Measurements from ENCODE around the gene GUCY1B1. TPM values are rescaled to one million over a fixed set of nuclear protein-coding genes. Genes with fewer than 3 reads are reported as not detected.

Gene GUCY1B1
- polyA plus RNA-seq, 1 of the 3 experiments (the other 2 are of a cell fraction): 0.38 TPM

- WGBS (ENCODE audit: low lambda C conversion rate): 46% methylated on average over 1 of the region's 1 CpG
- Histone ChIP-seq H3K4me1 (ENCODE audit: control insufficient read depth in 1 of 2, insufficient read depth in 2 of 2, low read depth in 1 of 2, low read length in 1 of 2) (no peaks in the 10 kb centered on the region; a peak in 1 of 4 replicates), H3K27me3 (ENCODE audit: insufficient read depth) (no peaks in the 10 kb centered on the region), H3K4me2 (no peak overlapping the region), H3K79me2 (ENCODE audit: insufficient read depth) (no peaks in the 10 kb centered on the region), H3K4me3 (ENCODE audit: low read depth in 2 of 2, low read length in 1 of 2) (no peak overlapping the region), H3K9me3 (no peaks in the 10 kb centered on the region), H3K27ac (ENCODE audit: low read depth in 2 of 2, low read length in 1 of 2) (no peak overlapping the region), H3K36me3 (replicated peaks in 1 of 2; ENCODE audit: control insufficient read depth in 1 of 2, insufficient read depth in 2 of 2, low read length in 1 of 2) (no peaks in the 10 kb centered on the region), H4K20me1 (ENCODE audit: insufficient read depth) (no peaks in the 10 kb centered on the region), H3K9ac (no peak overlapping the region), H2AFZ (ENCODE audit: low read depth) (no peak overlapping the region), H3F3A (replicated peaks; ENCODE audit: insufficient read depth) (no peaks in the 10 kb centered on the region), H3K9me2 (no peaks in the 10 kb centered on the region)
- DNase-seq: no peak
- ChIA-PET CTCF (interaction anchor here (1.1 kb wide), 1 partner anchor 288 kb away, joined by 3 read pairs; no protein-coding TSS in a partner anchor), POLR2A (no interaction called here)
- TF ChIP-seq NFIC (IDR thresholded peaks at IDR 0.05; ENCODE audit: borderline replicate concordance) (no peak), SIN3A (IDR thresholded peaks at IDR 0.05; ENCODE audit: borderline replicate concordance, low read depth, low read length) (no peak), USF2 (IDR thresholded peaks at IDR 0.05; ENCODE audit: borderline replicate concordance, low read depth, low read length) (no peak), MXI1 (IDR thresholded peaks at IDR 0.05; ENCODE audit: low read depth, low read length) (no peak), USF1 (IDR thresholded peaks at IDR 0.05; ENCODE audit: borderline replicate concordance, low read depth) (no peak), JUND (IDR thresholded peaks at IDR 0.05) (no peak), GATA2 (CRISPR knock-in tag; IDR thresholded peaks at IDR 0.05) (no peak), MAX (IDR thresholded peaks at IDR 0.05; ENCODE audit: low read depth) (no peak), GABPA (IDR thresholded peaks at IDR 0.05; ENCODE audit: low read depth) (no peak), RCOR1 (IDR thresholded peaks at IDR 0.05; ENCODE audit: low read length) (no peak), RFX5 (IDR thresholded peaks at IDR 0.05; ENCODE audit: low read length) (no peak), FOXM1 (IDR thresholded peaks at IDR 0.05; ENCODE audit: low read depth) (no peak), CHD2 (IDR thresholded peaks at IDR 0.05; ENCODE audit: low read length, partially characterized antibody) (no peak), TCF12 (IDR thresholded peaks at IDR 0.05) (no peak), FOSL2 (IDR thresholded peaks at IDR 0.05; ENCODE audit: borderline replicate concordance, low read depth) (no peak), EP300 (IDR thresholded peaks at IDR 0.05; ENCODE audit: borderline replicate concordance in 1 of 2, low read depth in 1 of 2, low read length in 1 of 2) (no peak)
- TF ChIP-seq, protein P1, sequence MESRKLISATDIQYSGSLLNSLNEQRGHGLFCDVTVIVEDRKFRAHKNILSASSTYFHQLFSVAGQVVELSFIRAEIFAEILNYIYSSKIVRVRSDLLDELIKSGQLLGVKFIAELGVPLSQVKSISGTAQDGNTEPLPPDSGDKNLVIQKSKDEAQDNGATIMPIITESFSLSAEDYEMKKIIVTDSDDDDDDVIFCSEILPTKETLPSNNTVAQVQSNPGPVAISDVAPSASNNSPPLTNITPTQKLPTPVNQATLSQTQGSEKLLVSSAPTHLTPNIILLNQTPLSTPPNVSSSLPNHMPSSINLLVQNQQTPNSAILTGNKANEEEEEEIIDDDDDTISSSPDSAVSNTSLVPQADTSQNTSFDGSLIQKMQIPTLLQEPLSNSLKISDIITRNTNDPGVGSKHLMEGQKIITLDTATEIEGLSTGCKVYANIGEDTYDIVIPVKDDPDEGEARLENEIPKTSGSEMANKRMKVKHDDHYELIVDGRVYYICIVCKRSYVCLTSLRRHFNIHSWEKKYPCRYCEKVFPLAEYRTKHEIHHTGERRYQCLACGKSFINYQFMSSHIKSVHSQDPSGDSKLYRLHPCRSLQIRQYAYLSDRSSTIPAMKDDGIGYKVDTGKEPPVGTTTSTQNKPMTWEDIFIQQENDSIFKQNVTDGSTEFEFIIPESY (IDR thresholded peaks at IDR 0.05; ENCODE audit: borderline replicate concordance, low read depth): no peak
- TF ChIP-seq, protein P2, sequence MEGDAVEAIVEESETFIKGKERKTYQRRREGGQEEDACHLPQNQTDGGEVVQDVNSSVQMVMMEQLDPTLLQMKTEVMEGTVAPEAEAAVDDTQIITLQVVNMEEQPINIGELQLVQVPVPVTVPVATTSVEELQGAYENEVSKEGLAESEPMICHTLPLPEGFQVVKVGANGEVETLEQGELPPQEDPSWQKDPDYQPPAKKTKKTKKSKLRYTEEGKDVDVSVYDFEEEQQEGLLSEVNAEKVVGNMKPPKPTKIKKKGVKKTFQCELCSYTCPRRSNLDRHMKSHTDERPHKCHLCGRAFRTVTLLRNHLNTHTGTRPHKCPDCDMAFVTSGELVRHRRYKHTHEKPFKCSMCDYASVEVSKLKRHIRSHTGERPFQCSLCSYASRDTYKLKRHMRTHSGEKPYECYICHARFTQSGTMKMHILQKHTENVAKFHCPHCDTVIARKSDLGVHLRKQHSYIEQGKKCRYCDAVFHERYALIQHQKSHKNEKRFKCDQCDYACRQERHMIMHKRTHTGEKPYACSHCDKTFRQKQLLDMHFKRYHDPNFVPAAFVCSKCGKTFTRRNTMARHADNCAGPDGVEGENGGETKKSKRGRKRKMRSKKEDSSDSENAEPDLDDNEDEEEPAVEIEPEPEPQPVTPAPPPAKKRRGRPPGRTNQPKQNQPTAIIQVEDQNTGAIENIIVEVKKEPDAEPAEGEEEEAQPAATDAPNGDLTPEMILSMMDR (IDR thresholded peaks at IDR 0.05): no peak
- TF ChIP-seq, protein P3, sequence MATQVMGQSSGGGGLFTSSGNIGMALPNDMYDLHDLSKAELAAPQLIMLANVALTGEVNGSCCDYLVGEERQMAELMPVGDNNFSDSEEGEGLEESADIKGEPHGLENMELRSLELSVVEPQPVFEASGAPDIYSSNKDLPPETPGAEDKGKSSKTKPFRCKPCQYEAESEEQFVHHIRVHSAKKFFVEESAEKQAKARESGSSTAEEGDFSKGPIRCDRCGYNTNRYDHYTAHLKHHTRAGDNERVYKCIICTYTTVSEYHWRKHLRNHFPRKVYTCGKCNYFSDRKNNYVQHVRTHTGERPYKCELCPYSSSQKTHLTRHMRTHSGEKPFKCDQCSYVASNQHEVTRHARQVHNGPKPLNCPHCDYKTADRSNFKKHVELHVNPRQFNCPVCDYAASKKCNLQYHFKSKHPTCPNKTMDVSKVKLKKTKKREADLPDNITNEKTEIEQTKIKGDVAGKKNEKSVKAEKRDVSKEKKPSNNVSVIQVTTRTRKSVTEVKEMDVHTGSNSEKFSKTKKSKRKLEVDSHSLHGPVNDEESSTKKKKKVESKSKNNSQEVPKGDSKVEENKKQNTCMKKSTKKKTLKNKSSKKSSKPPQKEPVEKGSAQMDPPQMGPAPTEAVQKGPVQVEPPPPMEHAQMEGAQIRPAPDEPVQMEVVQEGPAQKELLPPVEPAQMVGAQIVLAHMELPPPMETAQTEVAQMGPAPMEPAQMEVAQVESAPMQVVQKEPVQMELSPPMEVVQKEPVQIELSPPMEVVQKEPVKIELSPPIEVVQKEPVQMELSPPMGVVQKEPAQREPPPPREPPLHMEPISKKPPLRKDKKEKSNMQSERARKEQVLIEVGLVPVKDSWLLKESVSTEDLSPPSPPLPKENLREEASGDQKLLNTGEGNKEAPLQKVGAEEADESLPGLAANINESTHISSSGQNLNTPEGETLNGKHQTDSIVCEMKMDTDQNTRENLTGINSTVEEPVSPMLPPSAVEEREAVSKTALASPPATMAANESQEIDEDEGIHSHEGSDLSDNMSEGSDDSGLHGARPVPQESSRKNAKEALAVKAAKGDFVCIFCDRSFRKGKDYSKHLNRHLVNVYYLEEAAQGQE (IDR thresholded peaks at IDR 0.05; ENCODE audit: low read depth, low read length): no peak
These were observed 25.8 kb downstream of the GUCY1B1 start for GRCh38 chr4:155784637-155785036.

Measured in SK-N-SH (cell line).